Activated CD4-positive, alpha-beta T cell treated with anti-CD3 and anti-CD28 coated beads, Interleukin-2, Interleukin-6, amounts not matched to agents 100 ng/mL and 50 ng/mL, durations not matched to agents 16 hours and 8 hours (primary cell): ENCODE data around the gene COL6A2.
"Not testable (repeated sequence)": the region's sequence is repeated elsewhere in the genome, so short reads cannot be mapped to it uniquely, and the experiment has no call there.

Experiments
- DNase-seq: peaks from one replicate; pipeline ENCODE4 v3.0.0-alpha.2; 2020

COL6A2 gene

DNA sequence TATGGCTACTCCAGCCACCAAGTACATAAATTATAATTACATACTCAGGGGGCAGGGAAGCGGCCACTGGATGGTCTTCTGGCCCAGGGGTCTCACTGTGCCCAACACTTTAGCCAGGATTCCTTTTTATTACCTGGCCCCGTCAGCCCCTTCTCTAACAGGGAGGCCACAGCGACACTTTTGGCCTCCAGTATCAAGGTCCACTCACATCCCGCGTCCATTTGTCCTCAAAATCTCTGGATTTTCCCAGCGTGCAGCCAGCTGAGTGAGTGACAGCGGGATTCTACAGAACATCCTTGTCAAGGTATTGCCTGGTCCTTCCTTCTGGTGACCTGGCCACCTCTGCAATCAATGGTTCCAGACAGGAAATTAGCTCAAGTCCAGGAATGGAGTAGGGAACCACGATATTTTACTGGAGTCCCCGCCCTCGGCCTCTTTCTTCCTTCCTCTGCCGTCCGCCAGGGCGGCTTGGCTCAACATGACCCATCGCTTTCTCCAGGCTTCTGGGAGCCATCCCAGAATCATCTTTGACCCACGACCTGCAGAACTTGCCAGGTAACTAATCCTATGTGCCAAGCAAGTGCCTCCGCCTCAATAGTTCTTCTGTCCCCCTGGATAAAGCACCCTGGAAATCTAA is 2.7 kb upstream of the COL6A2 start:
- DNase-seq: no peak

DNA sequence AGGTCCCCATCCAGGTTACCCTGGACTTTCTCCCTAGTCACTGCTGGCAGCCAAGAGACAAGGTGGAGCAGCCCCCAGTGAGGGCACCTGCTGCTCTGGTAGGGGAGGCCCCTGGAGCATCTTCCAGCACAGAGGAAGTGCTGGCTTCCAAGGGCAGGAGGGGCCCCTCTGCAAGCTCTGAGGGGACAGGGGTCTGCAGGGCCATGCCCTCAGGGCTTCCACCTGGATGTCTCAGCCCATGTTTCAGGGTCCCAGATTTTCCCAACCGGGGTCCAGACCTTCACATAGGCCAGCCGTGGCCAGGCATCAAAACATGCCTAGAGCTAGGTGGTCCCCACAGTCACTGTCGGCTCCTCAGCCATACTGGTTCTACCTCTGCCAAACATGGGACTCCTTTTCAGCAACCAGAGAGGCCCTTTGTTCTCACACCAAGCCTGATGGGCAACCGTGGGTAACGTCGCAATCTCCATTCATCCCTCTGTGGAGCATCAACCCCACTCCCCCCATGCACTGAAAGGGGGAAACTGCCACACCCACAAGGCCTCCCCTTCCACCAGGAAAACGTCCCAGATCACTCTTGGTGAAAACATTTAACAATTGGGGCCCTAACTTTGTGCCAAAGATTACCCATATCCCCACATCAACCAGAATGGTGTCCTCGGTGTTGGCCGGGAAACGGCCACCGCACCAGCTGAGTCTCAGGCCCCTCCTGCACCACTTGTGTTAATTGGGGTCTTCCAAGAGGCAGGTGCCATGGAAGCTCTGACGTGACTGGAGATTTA is 1.9 kb upstream of the COL6A2 start:
- DNase-seq: no peak

GRCh38 chr21:46096596-46097335 is 1.1 kb upstream of the COL6A2 start:
- DNase-seq: no peak

GRCh38 chr21:46098303-46099141 is 610 bp downstream of the COL6A2 start:
- no peak for DNase-seq

GRCh38 chr21:46099476-46099875 is 1.6 kb downstream of the COL6A2 start:
- DNase-seq: no peak

- DNase-seq: no peak
Measured at GRCh38 chr21:46100020-46100419, 2.1 kb downstream of the COL6A2 start.

- no peak for DNase-seq
Measured at GRCh38 chr21:46100426-46100825, 2.5 kb downstream of the COL6A2 start.

GRCh38 chr21:46100906-46101305 is 3.0 kb downstream of the COL6A2 start:
- no peak for DNase-seq

DNA sequence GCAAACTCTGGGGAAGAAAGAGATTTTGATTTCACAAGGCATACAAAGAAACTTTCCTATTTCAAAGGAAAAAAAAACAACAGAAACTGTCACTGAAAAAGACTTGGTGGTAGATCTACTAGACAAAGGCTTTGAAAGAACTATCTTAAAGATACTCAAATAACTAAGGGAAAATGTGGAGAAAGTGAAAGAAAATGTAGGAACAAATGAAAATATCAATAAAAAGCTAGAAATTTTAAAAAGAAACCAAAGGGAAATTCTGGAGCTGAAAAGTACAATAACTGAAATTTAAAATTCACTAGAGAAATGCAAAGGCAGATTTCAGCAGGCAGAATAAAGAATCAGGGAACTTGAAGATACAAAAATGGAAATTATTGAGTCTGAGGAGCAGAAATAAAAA is 6.2 kb downstream of the COL6A2 start:
- DNase-seq: no peak

- DNase-seq: not testable (repeated sequence)
Measured at GRCh38 chr21:46107376-46107775, 9.5 kb downstream of the COL6A2 start.

- no peak for DNase-seq
Measured at GRCh38 chr21:46108827-46109312, 11.0 kb downstream of the COL6A2 start.

- no peak for DNase-seq
Measured at GRCh38 chr21:46109313-46110221, 11.7 kb downstream of the COL6A2 start.

DNA sequence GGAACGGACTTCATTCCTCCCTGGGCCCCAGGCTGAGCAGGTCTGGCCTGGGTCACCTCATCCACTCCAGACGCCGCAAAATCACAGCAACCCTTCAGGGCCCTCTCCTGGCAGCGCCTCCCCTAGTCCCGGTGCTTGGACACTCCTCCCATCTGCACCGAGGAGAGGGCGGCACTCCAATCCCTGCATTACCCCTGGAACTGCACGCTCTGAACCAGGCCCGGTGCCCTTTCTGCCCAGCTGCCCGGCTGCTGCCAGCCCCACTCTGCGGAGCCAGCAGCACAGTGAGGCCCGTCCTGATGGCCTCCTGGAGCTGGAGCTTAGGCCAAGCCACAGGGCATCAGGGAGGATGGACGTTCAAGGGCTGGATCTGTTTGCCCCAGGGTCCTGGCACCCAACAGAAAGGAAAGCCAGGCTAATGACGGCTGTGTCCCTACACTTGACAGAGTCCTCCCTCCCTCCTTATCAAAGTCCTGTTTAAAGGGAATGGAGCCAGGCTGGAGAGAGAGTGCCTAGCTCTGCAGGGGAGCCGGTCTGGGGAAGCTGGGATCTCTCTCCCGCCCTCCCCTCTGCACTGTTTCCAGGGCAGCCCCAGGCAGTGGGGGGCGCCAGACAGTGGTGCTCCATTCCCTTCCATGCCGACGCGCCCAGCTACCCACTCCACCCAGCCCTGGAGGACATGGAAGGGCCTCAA is 12.7 kb downstream of the COL6A2 start:
- no peak for DNase-seq

- no peak for DNase-seq
Measured at GRCh38 chr21:46111193-46111571, 13.3 kb downstream of the COL6A2 start.

DNA sequence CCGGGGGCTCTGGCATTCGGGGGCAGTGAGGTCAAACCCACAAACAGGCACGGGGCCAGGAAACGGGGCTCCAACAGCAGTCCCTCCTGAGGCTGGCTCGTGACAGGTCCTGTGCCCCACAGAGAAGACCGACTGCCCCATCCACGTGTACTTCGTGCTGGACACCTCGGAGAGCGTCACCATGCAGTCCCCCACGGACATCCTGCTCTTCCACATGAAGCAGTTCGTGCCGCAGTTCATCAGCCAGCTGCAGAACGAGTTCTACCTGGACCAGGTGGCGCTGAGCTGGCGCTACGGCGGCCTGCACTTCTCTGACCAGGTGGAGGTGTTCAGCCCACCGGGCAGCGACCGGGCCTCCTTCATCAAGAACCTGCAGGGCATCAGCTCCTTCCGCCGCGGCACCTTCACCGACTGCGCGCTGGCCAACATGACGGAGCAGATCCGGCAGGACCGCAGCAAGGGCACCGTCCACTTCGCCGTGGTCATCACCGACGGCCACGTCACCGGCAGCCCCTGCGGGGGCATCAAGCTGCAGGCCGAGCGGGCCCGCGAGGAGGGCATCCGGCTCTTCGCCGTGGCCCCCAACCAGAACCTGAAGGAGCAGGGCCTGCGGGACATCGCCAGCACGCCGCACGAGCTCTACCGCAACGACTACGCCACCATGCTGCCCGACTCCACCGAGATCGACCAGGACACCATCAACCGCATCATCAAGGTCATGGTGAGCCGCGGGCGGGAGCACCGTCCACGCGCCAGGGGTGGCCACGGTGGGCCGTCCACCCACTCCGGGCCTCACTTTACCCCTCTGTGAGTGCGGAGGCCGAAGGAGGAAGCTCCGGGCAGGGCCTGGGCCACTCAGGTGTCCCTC is 14.2 kb downstream of the COL6A2 start:
- DNase-seq: no peak

GRCh38 chr21:46112725-46113215 is 14.9 kb downstream of the COL6A2 start:
- DNase-seq: no peak

DNA sequence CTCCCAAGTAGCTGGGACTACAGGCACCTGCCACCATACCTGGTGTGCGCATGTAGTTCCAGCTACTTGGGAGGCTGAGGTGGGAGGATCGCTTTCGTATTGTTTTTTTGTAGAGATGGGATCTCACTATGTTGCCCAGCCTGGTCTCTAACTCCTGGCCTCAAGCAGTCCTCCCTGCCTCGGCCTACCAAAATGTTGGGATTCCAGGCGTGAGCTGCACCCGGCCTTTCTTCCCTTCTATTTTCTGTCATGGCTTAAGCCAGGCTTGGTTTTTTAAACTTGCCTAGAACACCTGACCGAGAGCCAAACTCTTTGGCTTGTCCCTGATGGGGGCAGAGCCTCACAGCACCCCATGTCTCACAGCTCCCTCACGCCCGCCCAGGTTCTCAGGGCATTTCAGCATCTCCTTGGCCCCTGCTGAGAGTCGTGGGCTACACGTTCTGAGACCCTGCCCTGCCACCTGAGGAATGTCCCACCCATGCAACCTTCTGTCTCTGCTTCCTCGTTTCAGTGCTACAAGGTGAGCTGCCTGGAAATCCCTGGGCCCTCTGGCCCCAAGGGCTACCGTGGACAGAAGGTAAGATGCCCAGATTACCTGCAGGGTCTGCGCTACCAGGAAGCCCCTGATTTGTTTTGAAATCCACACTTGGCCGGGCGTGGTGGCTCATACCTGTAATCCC is 15.7 kb downstream of the COL6A2 start:
- no peak for DNase-seq

GRCh38 chr21:46114963-46115362 is 17.1 kb downstream of the COL6A2 start:
- no peak for DNase-seq
